Panc1 (cell line): ENCODE results near the gene CBX4. TPM values are rescaled to one million over a fixed set of nuclear protein-coding genes. Genes with fewer than 3 reads are reported as not detected.

Source experiments
- ATAC-seq: fragments of 200-7000 bp; cut with Tn5 transposase; 2 replicates; pipeline ENCODE4 v1.9.1; 2020; ENCODE audit warnings: mild to moderate bottlenecking, moderate library complexity
- BruUV-seq: library from RNA; stranded (reverse); fragments of 400-500 nt; replicated peaks from 2 replicates; lab custom pipeline; 2021; lab: Mats Ljungman, UMichigan
- CTCF ChIA-PET: fragments of 300-600 bp; sonication (Branson Sonifier 250); formaldehyde crosslinking; loops from one replicate; lab custom pipeline; 2022; ENCODE audit warnings: antibody characterized with exemption; lab: Charles Lee
- POLR2A ChIA-PET: fragments of 300-600 bp; sonication (Branson Sonifier 250); formaldehyde crosslinking; loops from one replicate; lab custom pipeline; 2022; ENCODE audit warnings: antibody characterized with exemption; lab: Charles Lee
- DNase-seq: peaks from one replicate; pipeline ENCODE4 v3.0.0-alpha.2; 2010; ENCODE audit warnings: low read depth, low spot score
- H3K27ac ChIP-seq: 2 replicates; pipeline ENCODE4 v1.5.1; 2011; ENCODE audit warnings: mild to moderate bottlenecking, low read length, inconsistent platforms
- H3K27me3 ChIP-seq: fragments of 200-500 bp; sonication (Bioruptor generic); 2 replicates; pipeline ENCODE4 v1.6.0; 2014; ENCODE audit warnings: low read length, inconsistent platforms; ENCODE audit not compliant: control insufficient read depth, insufficient read depth
- H3K36me3 ChIP-seq: fragments of 200-500 bp; sonication (Bioruptor generic); 2 replicates; pipeline ENCODE4 v1.5.1; 2014; ENCODE audit warnings: inconsistent platforms, mild to moderate bottlenecking, low read length, moderate library complexity; ENCODE audit not compliant: control insufficient read depth, insufficient read depth
- H3K4me1 ChIP-seq: 2 replicates; pipeline ENCODE4 v1.5.1; 2011; ENCODE audit warnings: inconsistent platforms, mild to moderate bottlenecking, low read length, moderate library complexity; ENCODE audit not compliant: control insufficient read depth, insufficient read depth
- H3K4me3 ChIP-seq, 2 experiments: 2 replicates each; pipeline ENCODE4 v1.5.1; 2011 to 2012; ENCODE audit warnings: low read depth in 2 of 2, low read length in 2 of 2, mild to moderate bottlenecking in 2 of 2, inconsistent platforms in 1 of 2, moderate library complexity in 1 of 2
- H3K9me3 ChIP-seq: fragments of 200-500 bp; sonication (Bioruptor generic); 2 replicates; pipeline ENCODE4 v1.5.1; 2014; ENCODE audit warnings: low read depth, mild to moderate bottlenecking, inconsistent platforms, low read length, moderate library complexity; ENCODE audit not compliant: control insufficient read depth, insufficient read depth
- POLR2AphosphoS5 ChIP-seq: IDR thresholded peaks from 2 replicates; pipeline ENCODE4 v1.6.1; 2012; ENCODE audit warnings: mild to moderate bottlenecking, low read depth, low read length, moderate library complexity
- REST ChIP-seq, 2 experiments: IDR thresholded peaks; 2 replicates each; pipeline ENCODE4 v1.6.1; 2011 to 2012; ENCODE audit warnings: low read depth in 2 of 2, control low read depth in 1 of 2, low read length in 1 of 2, mild to moderate bottlenecking in 1 of 2, moderate library complexity in 1 of 2; ENCODE audit not compliant: insufficient read depth in 1 of 2
- SIN3A ChIP-seq: IDR thresholded peaks from 2 replicates; pipeline ENCODE4 v1.6.1; 2012; ENCODE audit warnings: low read depth, mild to moderate bottlenecking, low read length, moderate library complexity, borderline replicate concordance; ENCODE audit not compliant: insufficient read depth
- TCF7L2 ChIP-seq: IDR thresholded peaks from 2 replicates; pipeline ENCODE4 v1.6.1; 2011; ENCODE audit warnings: mild to moderate bottlenecking, low read depth, low read length, inconsistent platforms
- in situ Hi-C: cut with HindIII; loops from 2 replicates; pipeline ENCODE4 v1.10.0; 2016; ENCODE audit warnings: low sequenced_read_pairs, low pct_unique_long_range_greater_than_20kb
- intact Hi-C: fragments of 100-400 bp; cut with micrococcal nuclease; formaldehyde crosslinking; loops from one replicate; pipeline ENCODE4 v1.10.0; 2022; ENCODE audit not compliant: unreplicated experiment
- total RNA-seq: library from RNA; stranded (reverse); gene quantifications from one replicate; pipeline ENCODE4 v1.2.1, GENCODE V29; 2021; ENCODE audit not compliant: unreplicated experiment
- TF ChIP-seq, protein P1 (sequence below): fragments of 450-650 bp; IDR thresholded peaks from 2 replicates; pipeline ENCODE4 v1.5.1; 2017; ENCODE audit warnings: mild to moderate bottlenecking

CBX4 gene
- total RNA-seq, 1 experiment from 2014 or later, result 48.6 TPM

GRCh38 chr17:79835470-79835899 is 3.8 kb downstream of the CBX4 start (continued):
- no peak for TF ChIP-seq TCF7L2

GRCh38 chr17:79834565-79835469 is 4.4 kb downstream of the CBX4 start:
- intact Hi-C loops, result loop anchor here (1.0 to 10.0 kb wide), 3 partner anchors 25 to 152 kb away; no protein-coding TSS in a partner anchor
- DNase-seq (no peak), ATAC-seq (no peak)
- CTCF ChIA-PET, result interaction anchor here (0.6 to 1.3 kb wide), 10 partner anchors 23 to 89 kb away, joined by 3 to 12 read pairs (median 4); partner anchors contain the start of gene CBX8
- Histone ChIP-seq H3K9me3 (no peaks in the 10 kb centered on the region), H3K4me3 (no peak overlapping the region), H3K27ac (peak overlapping the region; percentile 44; the same call in 1 of the 2 replicates), H3K36me3 (peaks cover 9% of the 10 kb centered on the region), H3K4me1 (peaks cover 57% of the 10 kb centered on the region), H3K27me3 (no peaks in the 10 kb centered on the region)
- TF ChIP-seq, protein P1, sequence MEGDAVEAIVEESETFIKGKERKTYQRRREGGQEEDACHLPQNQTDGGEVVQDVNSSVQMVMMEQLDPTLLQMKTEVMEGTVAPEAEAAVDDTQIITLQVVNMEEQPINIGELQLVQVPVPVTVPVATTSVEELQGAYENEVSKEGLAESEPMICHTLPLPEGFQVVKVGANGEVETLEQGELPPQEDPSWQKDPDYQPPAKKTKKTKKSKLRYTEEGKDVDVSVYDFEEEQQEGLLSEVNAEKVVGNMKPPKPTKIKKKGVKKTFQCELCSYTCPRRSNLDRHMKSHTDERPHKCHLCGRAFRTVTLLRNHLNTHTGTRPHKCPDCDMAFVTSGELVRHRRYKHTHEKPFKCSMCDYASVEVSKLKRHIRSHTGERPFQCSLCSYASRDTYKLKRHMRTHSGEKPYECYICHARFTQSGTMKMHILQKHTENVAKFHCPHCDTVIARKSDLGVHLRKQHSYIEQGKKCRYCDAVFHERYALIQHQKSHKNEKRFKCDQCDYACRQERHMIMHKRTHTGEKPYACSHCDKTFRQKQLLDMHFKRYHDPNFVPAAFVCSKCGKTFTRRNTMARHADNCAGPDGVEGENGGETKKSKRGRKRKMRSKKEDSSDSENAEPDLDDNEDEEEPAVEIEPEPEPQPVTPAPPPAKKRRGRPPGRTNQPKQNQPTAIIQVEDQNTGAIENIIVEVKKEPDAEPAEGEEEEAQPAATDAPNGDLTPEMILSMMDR, result peak; percentile 99
- TF ChIP-seq REST (IDR thresholded peaks at IDR 0.05; ENCODE audit: insufficient read depth in 1 of 2, low read depth in 2 of 2, low read length in 1 of 2), result no peak
- no TSS peak for BruUV-seq
- POLR2A ChIA-PET, result interaction anchor here (0.5 to 1.3 kb wide), 3 partner anchors 17 to 444 kb away, joined by 3 to 9 read pairs (median 8); no protein-coding TSS in a partner anchor
- in situ Hi-C loops, result no loop called here

DNA sequence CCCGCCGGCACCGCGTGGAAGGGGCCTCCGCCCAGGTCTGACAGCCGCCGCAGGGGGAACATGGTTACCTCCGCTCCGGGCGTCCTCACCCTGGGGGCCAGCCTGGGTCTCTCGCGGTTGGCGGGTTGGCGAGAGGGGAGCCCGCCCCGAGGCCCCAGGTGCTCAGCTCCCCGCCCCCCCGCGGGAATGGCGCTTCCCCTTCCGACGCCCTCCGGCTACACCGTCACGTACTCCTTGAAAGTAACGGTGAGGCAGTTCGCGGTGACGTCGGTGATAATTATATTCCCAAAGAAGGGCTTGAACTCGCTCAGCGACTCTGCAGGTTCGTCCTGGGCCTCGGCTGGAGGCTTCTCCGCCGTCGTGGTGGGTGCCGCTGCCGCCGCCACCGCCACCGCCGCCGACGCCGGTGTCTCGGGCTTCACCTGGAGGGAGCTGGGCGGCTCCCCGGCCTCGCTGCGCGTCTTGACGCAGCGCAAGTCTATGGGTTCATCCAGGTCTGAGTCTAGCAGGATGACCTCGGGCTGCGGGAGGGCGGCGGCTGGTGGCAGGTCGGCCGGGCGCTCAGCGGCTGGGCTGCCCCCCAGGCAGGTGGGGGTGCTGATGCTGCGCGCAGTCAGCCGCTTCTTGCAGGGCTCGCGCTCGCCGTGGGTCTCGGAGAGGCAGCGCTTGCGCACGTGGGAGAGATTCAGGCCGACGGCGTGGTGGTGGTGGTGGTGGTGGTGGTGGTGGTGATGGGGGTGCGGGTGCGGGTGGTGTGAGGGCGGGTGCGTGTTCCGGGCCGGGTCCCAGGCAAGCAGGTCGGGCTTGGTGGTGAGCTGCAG is 5.3 kb downstream of the CBX4 start:
- in situ Hi-C loops (no loop called here), intact Hi-C loops (loop anchor here (10.0 kb wide), 1 partner anchor 89 kb away; no protein-coding TSS in a partner anchor)
- ChIA-PET POLR2A (interaction anchor here (0.5 kb wide), 1 partner anchor 443 kb away, joined by 9 read pairs; no protein-coding TSS in a partner anchor), CTCF (interaction anchor here (0.6 to 3.6 kb wide), 2 partner anchors 22 to 31 kb away, joined by 12 to 21 read pairs; no protein-coding TSS in a partner anchor)
- no peaks in the 10 kb centered on the region for H3K9me3 ChIP-seq
- peak overlapping the region; percentile 12 to 27; a peak in 3 of 4 replicates for H3K4me3 ChIP-seq
- TF ChIP-seq, protein P1, result no peak
- TF ChIP-seq SIN3A (no peak), REST (IDR thresholded peaks at IDR 0.05; ENCODE audit: insufficient read depth in 1 of 2, low read depth in 2 of 2, low read length in 1 of 2) (no peak), TCF7L2 (no peak), POLR2AphosphoS5 (no peak)
- no peaks in the 10 kb centered on the region for H3K27me3 ChIP-seq
- peaks cover 9% of the 10 kb centered on the region for H3K36me3 ChIP-seq
- BruUV-seq, result no TSS peak
- peaks cover 66% of the 10 kb centered on the region for H3K4me1 ChIP-seq
- DNase-seq, result no peak
- H3K27ac ChIP-seq, result peak overlapping the region; percentile 89
- ATAC-seq, result no peak
